ENCODE data around the gene SUSD2. TPM values are rescaled to one million over a fixed set of nuclear protein-coding genes. Genes with fewer than 3 reads are reported as not detected.
A peak's percentile ranks its signal among the peaks of the same experiment; 100 is the strongest.

Gene SUSD2
- total and polyA plus RNA-seq, 2 of the 4 experiments (the other 2 are of a cell fraction), result 0.18 to 1.6 TPM

DNA sequence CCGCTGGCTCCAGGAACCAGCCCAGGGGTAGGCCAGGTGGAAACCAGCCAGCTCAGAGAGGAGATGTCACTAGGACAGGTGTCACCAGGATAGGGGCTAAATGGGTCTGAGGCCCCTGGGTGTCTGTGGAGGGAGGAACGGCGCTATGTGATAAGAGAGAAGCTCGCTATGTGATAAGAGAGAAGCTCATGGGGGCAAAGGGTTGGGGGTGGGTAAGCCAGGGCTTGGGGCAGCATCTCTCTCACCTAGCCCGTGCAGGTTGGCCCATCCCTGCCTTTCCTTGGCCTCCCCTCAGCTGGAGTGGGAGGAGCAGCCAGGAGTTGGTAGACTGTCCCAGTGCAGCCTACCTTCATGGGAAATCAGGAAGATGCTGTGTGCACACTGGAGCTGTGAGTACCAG lies 26.5 kb upstream of the SUSD2 start:
- 90% methylated on average over 2 of the region's 5 CpGs; no CpG with 5 or more reads in 1 of the 2 experiments for WGBS, 2 experiments (ENCODE audit: extremely low coverage in 2 of 2, insufficient read length in 1 of 2)
- CTCF ChIA-PET, result interaction anchor here (0.6 to 3.2 kb wide), 4 partner anchors 9 to 549 kb away, joined by 3 to 10 read pairs (median 4); no protein-coding TSS in a partner anchor
- no TSS peak for BruUV-seq (replicated peaks)

More for the DNA sequence above, 26.5 kb upstream of the SUSD2 start:
- H2AFZ ChIP-seq (replicated peaks; ENCODE audit: low read length, poor library complexity), result no peak overlapping the region
- H3K56ac ChIP-seq (ENCODE audit: extremely low read depth, insufficient read depth, low read length), result 0 out of 2 replicates have a peak overlapping the region, but pooled peaks have one; percentile 79
- H2BK20ac ChIP-seq (ENCODE audit: low read depth, low read length), result peak overlapping the region; percentile 96
- peak overlapping the region; percentile 96; the same call in 1 of the 2 replicates for H3K14ac ChIP-seq (replicated peaks; ENCODE audit: low read depth, low read length)
- H4K8ac ChIP-seq (ENCODE audit: low read depth in 2 of 2, low read length in 2 of 2), result peak overlapping the region; percentile 84 to 89; a peak in 2 of 4 replicates
- POLR2A ChIA-PET (ENCODE audit: unreplicated experiment), result no interaction called here
- H2AK9ac ChIP-seq (replicated peaks; ENCODE audit: low read depth, low read length, poor library complexity), result peak overlapping the region; percentile 98
- peak overlapping the region; percentile 91; the same call in 2 of the 3 replicates for H2BK15ac ChIP-seq (ENCODE audit: low read depth, low read length)
- H2BK5ac ChIP-seq (ENCODE audit: low read depth, low read length, poor library complexity, severe bottlenecking), result peak overlapping the region; percentile 87
- H3K27me3 ChIP-seq (ENCODE audit: control insufficient read depth, insufficient read depth, low read length), result no peaks in the 10 kb centered on the region
- peaks cover 34% of the 10 kb centered on the region for H4K20me1 ChIP-seq (ENCODE audit: insufficient read depth, low read length)
- H3K18ac ChIP-seq (ENCODE audit: low read depth, low read length), result 0 out of 2 replicates have a peak overlapping the region, but pooled peaks have one; percentile 10
- H3K4me3 ChIP-seq (ENCODE audit: insufficient read depth, low read depth, low read length), result no peak overlapping the region
- no peak overlapping the region for H3K9ac ChIP-seq (ENCODE audit: low read depth, low read length)
- peak overlapping the region; percentile 98 for H4K91ac ChIP-seq (ENCODE audit: insufficient read depth, low read depth, low read length)
- H2AK5ac ChIP-seq (ENCODE audit: low read depth, low read length), result peak overlapping the region; percentile 95
- intact Hi-C loops (cut with micrococcal nuclease), result loop anchor here (5.0 kb wide), 2 partner anchors 48 to 93 kb away; no protein-coding TSS in a partner anchor
- no peaks in the 10 kb centered on the region for H3K9me3 ChIP-seq (ENCODE audit: control insufficient read depth, insufficient read depth, low read length)
- peaks cover 42% of the 10 kb centered on the region for H3K4me1 ChIP-seq (ENCODE audit: control insufficient read depth, insufficient read depth, low read length)
- peak overlapping the region; percentile 84; the same call in 1 of the 2 replicates for H3K27ac ChIP-seq (ENCODE audit: insufficient read depth, low read length)
- dilution Hi-C loops (cut with HindIII; ENCODE audit: low sequenced_read_pairs, unreplicated experiment), result no loop called here
- H3K36me3 ChIP-seq (ENCODE audit: control insufficient read depth, insufficient read depth, low read length), result no peaks in the 10 kb centered on the region
- DNase-seq (no peak), ATAC-seq (ENCODE audit: low read depth) (no peak)
- TF ChIP-seq CEBPB (IDR thresholded peaks at IDR 0.05; ENCODE audit: low read depth, low read length) (no peak), RFX5 (IDR thresholded peaks at IDR 0.05; ENCODE audit: low read depth, low read length) (no peak), MAZ (IDR thresholded peaks at IDR 0.05; ENCODE audit: borderline replicate concordance, low read depth, low read length) (no peak), RCOR1 (IDR thresholded peaks at IDR 0.05; ENCODE audit: insufficient replicate concordance, low read length) (no peak), SMC3 (IDR thresholded peaks at IDR 0.05; ENCODE audit: low read depth, low read length) (no peak), NFE2L2 (IDR thresholded peaks at IDR 0.05; ENCODE audit: low read depth, low read length) (no peak), POLR2A (IDR thresholded peaks at IDR 0.05; ENCODE audit: low read depth, low read length) (no peak), BHLHE40 (IDR thresholded peaks at IDR 0.05; ENCODE audit: low read depth, low read length) (no peak)
- peaks cover 57% of the 10 kb centered on the region for H3K9me1 ChIP-seq (ENCODE audit: insufficient read depth, low read length)
- H4K5ac ChIP-seq (ENCODE audit: low read depth, low read length), result peak overlapping the region; percentile 54; the same call in 1 of the 2 replicates
- no peak overlapping the region for H3K4me2 ChIP-seq (ENCODE audit: low read depth, low read length)
- H3K23ac ChIP-seq (ENCODE audit: low read depth, low read length), result peak overlapping the region; percentile 94; the same call in 1 of the 2 replicates
- H3K4ac ChIP-seq (ENCODE audit: low read depth, low read length), result peak overlapping the region; percentile 97
- peak overlapping the region; percentile 99 for H2BK120ac ChIP-seq (ENCODE audit: low read depth, low read length)
- H3K79me1 ChIP-seq (ENCODE audit: low read depth in 1 of 2, low read length in 2 of 2), result peaks cover 44 to 88% of the 10 kb centered on the region in 2 experiments
- in situ Hi-C loops (cut with MboI; ENCODE audit: low sequenced_read_pairs), result no loop called here

All from IMR-90 (cell line).